Spleen (tissue), 11 donors: Measurements from ENCODE around the gene FRRS1. TPM values are rescaled to one million over a fixed set of nuclear protein-coding genes. Genes with fewer than 3 reads are reported as not detected.

ENCODE experiments used
- DNase-seq: peaks from one replicate; pipeline ENCODE4 v3.0.0-alpha.2; 2020
- H3K27ac ChIP-seq, 8 donors: fragments of 200-600 bp; sonication (generic) in 7 of 8; 1 replicate in 4 of 8; 2 replicates in 4 of 8; pipeline versions ENCODE4 v1.5.0 to v1.8.0; 2016 to 2021; ENCODE audit warnings: inconsistent platforms in 4 of 8, mild to moderate bottlenecking in 4 of 8, moderate library complexity in 1 of 8
- H3K27me3 ChIP-seq, 7 donors: fragments of 200-600 bp; sonication (generic) in 6 of 7; replicated peaks in 1 of 7; 1 replicate in 4 of 7; 2 replicates in 3 of 7; pipeline versions ENCODE4 v1.5.0 to v1.8.0; 2016 to 2021; ENCODE audit warnings: inconsistent platforms in 3 of 7, mild to moderate bottlenecking in 1 of 7
- H3K36me3 ChIP-seq, 6 donors: fragments of 200-600 bp; sonication (generic) in 5 of 6; 1 replicate in 4 of 6; 2 replicates in 2 of 6; pipeline versions ENCODE4 v1.5.0 to v1.8.0; 2016 to 2021; ENCODE audit warnings: inconsistent platforms in 2 of 6
- H3K4me1 ChIP-seq, 6 donors: fragments of 200-600 bp; sonication (generic) in 5 of 6; 1 replicate in 3 of 6; 2 replicates in 3 of 6; pipeline versions ENCODE4 v1.5.0 to v1.8.0; 2016 to 2021; ENCODE audit warnings: inconsistent platforms in 3 of 6
- H3K4me3 ChIP-seq, 8 donors: fragments of 200-600 bp; sonication (generic) in 7 of 8; 1 replicate in 4 of 8; 2 replicates in 4 of 8; pipeline versions ENCODE4 v1.5.0 to v1.8.0; 2016 to 2021; ENCODE audit warnings: inconsistent platforms in 4 of 8, mild to moderate bottlenecking in 4 of 8, moderate library complexity in 2 of 8
- H3K9me3 ChIP-seq, 8 donors: fragments of 200-600 bp; sonication (generic) in 7 of 8; 1 replicate in 4 of 8; 2 replicates in 4 of 8; pipeline versions ENCODE4 v1.5.0 to v1.8.0; 2016 to 2021; ENCODE audit warnings: inconsistent platforms in 4 of 8
- CTCF ChIP-seq, 11 experiments: fragments of 200-600 bp in 7 of 11; fragments of 450-650 bp in 4 of 11; sonication (generic) in 4 of 11; IDR thresholded peaks in 8 of 11; conservative IDR thresholded peaks in 3 of 11; 1 replicate in 7 of 11; 2 replicates in 4 of 11; pipeline versions ENCODE4 v1.4.0 to v1.8.0; 2016 to 2021; ENCODE audit warnings: antibody characterized with exemption in 11 of 11, inconsistent platforms in 4 of 11, mild to moderate bottlenecking in 1 of 11
- POLR2A ChIP-seq, 3 donors: fragments of 450-650 bp; IDR thresholded peaks; one replicate each; pipeline ENCODE4 v1.5.1; 2017; ENCODE audit warnings: antibody characterized with exemption in 3 of 3, mild to moderate bottlenecking in 1 of 3
- POLR2AphosphoS5 ChIP-seq, 3 donors: sonication (generic); formaldehyde crosslinking; IDR thresholded peaks; one replicate each; pipeline ENCODE4 v1.5.1; 2017; ENCODE audit warnings: antibody characterized with exemption in 3 of 3
- WGBS, 5 donors: extraction: QIAGEN DNeasy Blood & Tissue Kit in 3 of 5; methylation state at CpG; one replicate each; pipeline versions ENCODE4 v1.1.5 to v1.1.7; 2013 to 2018; 5-methylcytosine and 5-hydroxymethylcytosine counted together
- intact Hi-C: fragments of 100-400 bp; cut with DNase I; formaldehyde crosslinking; loops from one replicate; pipeline ENCODE4 v1.15.0; 2023; ENCODE audit warnings: low total_unique reads
- polyA plus RNA-seq, 3 donors: library from polyadenylated mRNA; stranded (reverse); fragments of 200-250 nt; gene quantifications; one replicate each; pipeline ENCODE4 v1.2.1, GENCODE V29; 2013
- total RNA-seq, 7 donors: library from RNA; depleted of rRNA in 3 of 7; stranded (reverse); fragments of >200 nt in 3 of 7; fragmentation: NEBNext Ultra II Directional in 4 of 7; extraction: Animal tissue kit (Norgen Biotek cat#: 25700) in 4 of 7; gene quantifications; one replicate each; pipeline versions ENCODE4 v1.1.0 to v1.2.1, GENCODE V29; 2016 to 2021
- donor health status: healthy with polysubstance abuse.
- donor health status: DM: no; HTN: no; CAD: no; lungs with moderate emphysema.
- donor health status: DM: no; HTN: no; CAD: no.
- donor health status: Bipolar disorder and iron deficiency.
- donor health status: healthy.
- donor health status: DM: no; HTN: no; CAD: no.
- donor health status: DM: yes; HTN: yes; CAD: no.

The FRRS1 gene
- total and polyA plus RNA-seq, 10 donors, result 0.13 to 7.3 (median 4.4) TPM

- no peak overlapping the region for H3K4me3 ChIP-seq
- intact Hi-C loops, result no loop called here
- no peak overlapping the region for H3K27ac ChIP-seq
- DNase-seq, result no peak
- no peak for TF ChIP-seq CTCF (IDR thresholded peaks at IDR 0.05 in 8 of 11, conservative IDR thresholded peaks at IDR 0.05 in 3 of 11)
- TF ChIP-seq POLR2AphosphoS5 (IDR thresholded peaks at IDR 0.05), result no peak
- no peak for TF ChIP-seq POLR2A (IDR thresholded peaks at IDR 0.05)
- H3K27me3 ChIP-seq, result no peaks in the 10 kb centered on the region
- WGBS, 5 donors, result 85 to 94% (median 93%) methylated on average over 2 of the region's 2 CpGs
- no peaks in the 10 kb centered on the region for H3K36me3 ChIP-seq
- H3K4me1 ChIP-seq, result peaks cover 0 to 18% (median 8%) of the 10 kb centered on the region in 6 donors
- peaks cover 0 to 8% (median 3%) of the 10 kb centered on the region in 8 donors for H3K9me3 ChIP-seq
Measured at GRCh38 chr1:99754055-99754626, 12.3 kb downstream of the FRRS1 start.

GRCh38 chr1:99751877-99752504 lies 14.4 kb downstream of the FRRS1 start:
- TF ChIP-seq POLR2AphosphoS5 (IDR thresholded peaks at IDR 0.05) (no peak), CTCF (IDR thresholded peaks at IDR 0.05 in 8 of 11, conservative IDR thresholded peaks at IDR 0.05 in 3 of 11) (no peak), POLR2A (IDR thresholded peaks at IDR 0.05) (no peak)
- Histone ChIP-seq H3K9me3 (no peaks in the 10 kb centered on the region), H3K27me3 (no peaks in the 10 kb centered on the region), H3K4me3 (no peak overlapping the region), H3K27ac (no peak overlapping the region), H3K36me3 (peaks cover 0 to 3% (median 0%) of the 10 kb centered on the region in 6 donors), H3K4me1 (peaks cover 0 to 6% (median 0%) of the 10 kb centered on the region in 6 donors)
- no peak for DNase-seq
- intact Hi-C loops, result no loop called here
- 91 to 100% (median 95%) methylated on average over 1 of the region's 1 CpG for WGBS, 5 donors

GRCh38 chr1:99749504-99750347 lies 16.7 kb downstream of the FRRS1 start:
- TF ChIP-seq POLR2A (IDR thresholded peaks at IDR 0.05), result no peak
- TF ChIP-seq POLR2AphosphoS5 (IDR thresholded peaks at IDR 0.05), result no peak
- no peak for TF ChIP-seq CTCF (IDR thresholded peaks at IDR 0.05 in 8 of 11, conservative IDR thresholded peaks at IDR 0.05 in 3 of 11)
- Histone ChIP-seq H3K36me3 (peaks cover 0 to 23% (median 0%) of the 10 kb centered on the region in 6 donors), H3K27me3 (no peaks in the 10 kb centered on the region), H3K4me3 (no peak overlapping the region), H3K27ac (no peak overlapping the region), H3K9me3 (no peaks in the 10 kb centered on the region), H3K4me1 (peaks cover 0 to 6% (median 0%) of the 10 kb centered on the region in 6 donors)
- 24 to 46% (median 31%) methylated on average over 2 of the region's 2 CpGs for WGBS, 5 donors
- intact Hi-C loops, result no loop called here
- DNase-seq, result no peak

GRCh38 chr1:99748419-99748818 lies 18.0 kb downstream of the FRRS1 start:
- H3K9me3 ChIP-seq, result no peaks in the 10 kb centered on the region
- no peak for DNase-seq
- 89 to 98% (median 96%) methylated on average over 2 of the region's 2 CpGs for WGBS, 5 donors
- no peaks in the 10 kb centered on the region for H3K27me3 ChIP-seq
- no peak for TF ChIP-seq CTCF (IDR thresholded peaks at IDR 0.05 in 8 of 11, conservative IDR thresholded peaks at IDR 0.05 in 3 of 11)
- no peak for TF ChIP-seq POLR2A (IDR thresholded peaks at IDR 0.05)
- no peak for TF ChIP-seq POLR2AphosphoS5 (IDR thresholded peaks at IDR 0.05)
- peaks cover 0 to 23% (median 0%) of the 10 kb centered on the region in 6 donors for H3K36me3 ChIP-seq
- no peak overlapping the region for H3K27ac ChIP-seq
- peaks cover 0 to 6% (median 0%) of the 10 kb centered on the region in 6 donors for H3K4me1 ChIP-seq
- intact Hi-C loops, result no loop called here
- H3K4me3 ChIP-seq, result no peak overlapping the region
